ENCODE data around the gene SRRT.

The SRRT gene

DNA sequence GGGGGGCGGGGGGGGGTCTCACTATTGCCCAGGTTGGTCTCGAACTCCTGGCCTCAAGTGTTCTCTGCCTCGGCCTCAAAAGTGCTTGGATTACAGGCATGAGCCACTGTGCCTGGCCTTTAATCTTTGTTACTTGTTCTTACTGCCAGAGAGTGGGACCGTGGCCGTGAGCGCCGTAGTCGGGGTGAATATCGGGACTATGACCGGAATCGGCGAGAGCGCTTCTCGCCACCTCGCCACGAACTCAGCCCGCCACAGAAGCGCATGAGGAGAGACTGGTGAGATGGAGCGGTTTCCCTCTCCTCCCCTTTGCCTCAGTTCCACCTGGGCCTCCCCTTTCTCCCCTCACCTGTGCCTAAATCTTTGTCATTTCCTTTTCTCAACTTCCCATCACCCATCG is 6.2 kb downstream of the SRRT start:
- no peak for DNase-seq

DNA sequence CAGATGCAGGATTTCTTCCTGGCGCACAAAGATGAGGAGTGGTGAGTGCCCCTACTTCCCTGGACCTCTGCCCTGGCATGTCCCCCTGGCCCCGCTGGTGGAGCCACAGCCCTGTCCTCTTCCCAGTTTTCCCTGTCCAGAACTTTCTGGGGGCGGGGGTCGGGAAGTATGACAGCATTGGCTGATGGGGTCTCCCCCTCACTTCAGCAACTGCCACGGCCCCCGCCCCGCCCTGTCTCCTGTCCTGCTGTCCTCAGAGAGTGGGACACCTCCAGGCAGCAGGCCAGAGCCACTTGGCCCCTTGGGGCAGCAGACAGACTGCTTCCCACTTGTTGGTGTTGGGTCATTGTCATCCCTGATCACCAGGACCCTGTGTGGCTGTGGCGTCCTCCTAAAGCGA is 7.3 kb downstream of the SRRT start:
- DNase-seq = no peak

DNA sequence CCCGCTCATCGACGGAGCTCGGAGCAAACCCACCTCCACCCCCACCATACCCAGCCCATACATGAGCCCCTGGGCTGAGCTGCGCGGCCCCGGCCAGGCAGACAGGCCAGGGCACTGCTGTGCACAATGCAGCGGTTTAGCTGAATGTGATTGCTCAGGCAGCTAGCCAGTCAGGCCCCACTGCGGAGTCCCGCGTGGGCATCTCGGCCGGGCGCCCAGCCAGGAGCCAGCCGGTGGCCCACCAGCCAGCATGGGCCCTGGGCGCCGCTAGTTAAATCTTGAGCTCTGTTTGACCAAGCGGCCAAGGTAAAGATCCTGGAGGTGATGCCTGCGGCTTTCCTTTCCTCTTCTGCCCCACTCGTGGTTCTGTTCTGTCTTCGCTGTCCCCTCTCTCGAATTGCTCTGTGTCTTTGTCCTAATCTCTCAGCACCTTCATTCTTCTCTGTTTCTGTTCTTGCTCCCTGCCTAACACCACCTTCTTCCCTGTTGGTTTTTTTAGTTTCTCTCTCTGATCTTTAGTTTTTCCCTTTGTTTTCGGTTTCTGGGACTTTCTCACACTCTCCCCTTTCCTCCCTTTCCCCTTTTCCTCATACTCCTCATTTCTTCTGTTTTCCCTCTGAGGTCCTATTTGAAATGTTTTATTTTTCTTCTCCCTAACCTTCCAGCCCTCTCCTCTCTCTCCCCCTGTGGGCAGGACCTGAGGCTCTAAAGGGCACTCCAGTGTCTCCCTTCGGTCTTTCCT is 8.1 kb downstream of the SRRT start:
- DNase-seq = no peak

DNA sequence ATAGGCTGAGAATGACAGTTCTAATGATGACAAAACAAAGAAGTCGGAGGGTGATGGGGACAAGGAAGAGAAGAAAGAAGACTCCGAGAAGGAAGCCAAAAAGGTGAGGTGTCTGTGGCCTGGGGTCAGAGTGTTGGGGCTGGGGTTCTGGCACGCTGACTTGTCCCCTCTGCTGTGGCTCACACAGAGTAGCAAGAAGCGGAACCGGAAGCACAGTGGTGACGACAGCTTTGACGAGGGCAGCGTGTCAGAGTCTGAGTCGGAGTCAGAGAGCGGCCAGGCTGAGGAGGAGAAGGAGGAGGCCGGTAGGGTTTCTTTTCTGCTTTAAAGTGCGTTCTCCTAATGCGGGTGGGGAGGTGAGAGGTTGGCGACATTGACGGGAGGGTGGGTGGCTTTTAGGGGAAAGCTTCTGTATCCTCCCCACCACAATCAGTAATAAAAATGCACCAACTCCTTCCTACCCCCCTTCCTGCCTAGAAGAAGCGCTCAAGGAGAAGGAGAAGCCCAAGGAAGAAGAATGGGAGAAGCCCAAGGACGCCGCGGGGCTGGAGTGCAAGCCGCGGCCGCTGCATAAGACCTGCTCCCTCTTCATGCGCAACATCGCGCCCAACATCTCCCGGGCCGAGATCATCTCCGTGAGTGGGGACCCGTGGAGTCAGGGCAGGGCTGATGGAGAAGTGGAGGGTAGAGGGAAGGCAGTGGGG is 10.0 kb downstream of the SRRT start:
- DNase-seq = no peak

DNA sequence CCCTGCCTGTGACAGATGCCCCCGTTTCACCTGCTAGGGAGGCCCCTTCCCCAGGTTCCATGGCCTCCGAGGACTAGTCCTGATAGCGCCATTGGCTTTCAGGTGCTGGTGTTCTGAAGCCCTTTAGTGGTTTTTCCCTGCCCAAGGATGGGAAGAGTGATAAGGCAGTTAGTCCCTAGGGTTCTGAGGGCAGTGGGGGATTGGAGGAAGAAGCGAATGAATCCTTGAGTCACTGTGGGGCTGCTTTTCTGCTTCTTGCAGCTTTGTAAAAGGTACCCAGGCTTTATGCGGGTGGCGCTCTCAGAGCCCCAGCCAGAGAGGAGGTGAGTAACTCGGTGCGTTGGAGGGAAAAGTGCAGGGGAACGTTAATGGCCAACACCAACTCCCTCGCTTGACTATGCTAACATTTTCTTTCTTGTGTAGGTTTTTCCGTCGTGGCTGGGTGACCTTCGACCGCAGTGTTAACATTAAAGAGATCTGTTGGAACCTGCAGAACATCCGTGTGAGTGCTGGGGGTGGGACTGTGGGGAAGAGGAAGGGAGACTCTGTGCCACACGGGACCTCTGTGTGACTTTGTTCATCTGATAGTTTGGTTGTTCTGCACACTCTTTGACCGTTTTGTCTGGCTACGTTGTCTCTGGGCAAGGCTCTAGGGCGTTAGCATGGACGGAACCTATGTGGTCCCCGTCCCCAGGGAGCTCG is 10.7 kb downstream of the SRRT start:
- no peak for DNase-seq

DNA sequence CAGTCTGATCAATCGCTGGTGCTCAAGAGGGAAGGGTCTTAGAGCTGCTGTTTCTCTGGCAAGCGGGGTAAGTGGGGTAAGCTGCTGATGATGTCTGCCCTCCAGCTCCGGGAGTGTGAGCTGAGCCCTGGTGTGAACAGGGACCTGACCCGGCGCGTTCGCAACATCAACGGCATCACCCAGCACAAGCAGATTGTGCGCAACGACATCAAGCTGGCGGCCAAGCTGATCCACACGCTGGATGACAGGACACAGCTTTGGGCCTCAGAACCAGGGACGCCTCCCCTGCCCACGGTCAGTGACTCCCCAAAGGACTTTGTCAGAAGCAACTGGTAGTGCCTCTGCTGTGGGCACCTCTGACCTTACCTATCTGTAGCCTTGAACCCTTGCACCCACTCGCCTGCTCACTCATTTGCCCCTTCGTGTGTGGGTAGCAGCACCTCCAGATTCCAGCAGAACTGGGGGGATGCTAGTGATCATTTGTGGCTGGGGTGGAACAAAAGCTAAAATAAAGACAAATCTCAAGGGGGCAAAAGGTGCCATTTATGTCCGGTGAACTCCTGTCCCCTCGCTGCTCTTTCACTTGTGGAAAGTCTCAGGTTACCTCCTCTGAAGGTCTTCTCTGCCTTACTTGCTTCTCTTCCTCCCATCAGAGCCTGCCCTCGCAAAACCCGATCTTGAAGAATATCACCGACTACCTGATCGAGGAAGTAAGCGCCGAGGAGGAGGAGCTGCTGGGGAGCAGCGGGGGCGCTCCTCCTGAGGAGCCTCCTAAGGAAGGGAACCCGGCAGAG is 11.4 kb downstream of the SRRT start:
- DNase-seq = no peak

DNA sequence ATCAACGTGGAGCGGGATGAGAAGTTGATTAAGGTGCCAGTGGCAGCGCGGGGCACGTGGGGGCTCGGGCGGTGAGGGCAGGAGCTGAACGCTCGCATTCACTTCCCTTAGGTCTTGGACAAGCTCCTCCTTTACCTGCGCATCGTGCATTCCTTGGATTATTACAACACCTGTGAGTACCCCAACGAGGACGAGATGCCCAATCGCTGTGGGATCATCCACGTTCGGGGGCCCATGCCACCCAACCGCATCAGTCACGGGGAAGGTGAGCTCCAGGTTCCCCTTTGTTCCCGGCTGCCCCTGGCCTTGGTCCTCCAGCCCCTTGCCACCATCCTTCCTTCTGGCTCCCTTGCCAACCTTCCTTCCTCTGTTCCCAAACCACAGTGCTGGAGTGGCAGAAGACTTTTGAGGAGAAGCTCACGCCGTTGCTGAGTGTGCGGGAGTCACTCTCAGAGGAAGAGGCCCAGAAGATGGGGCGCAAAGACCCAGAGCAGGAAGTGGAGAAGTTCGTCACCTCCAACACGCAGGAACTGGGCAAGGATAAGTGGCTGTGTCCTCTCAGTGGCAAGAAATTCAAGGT is 12.1 kb downstream of the SRRT start:
- DNase-seq = no peak

DNA sequence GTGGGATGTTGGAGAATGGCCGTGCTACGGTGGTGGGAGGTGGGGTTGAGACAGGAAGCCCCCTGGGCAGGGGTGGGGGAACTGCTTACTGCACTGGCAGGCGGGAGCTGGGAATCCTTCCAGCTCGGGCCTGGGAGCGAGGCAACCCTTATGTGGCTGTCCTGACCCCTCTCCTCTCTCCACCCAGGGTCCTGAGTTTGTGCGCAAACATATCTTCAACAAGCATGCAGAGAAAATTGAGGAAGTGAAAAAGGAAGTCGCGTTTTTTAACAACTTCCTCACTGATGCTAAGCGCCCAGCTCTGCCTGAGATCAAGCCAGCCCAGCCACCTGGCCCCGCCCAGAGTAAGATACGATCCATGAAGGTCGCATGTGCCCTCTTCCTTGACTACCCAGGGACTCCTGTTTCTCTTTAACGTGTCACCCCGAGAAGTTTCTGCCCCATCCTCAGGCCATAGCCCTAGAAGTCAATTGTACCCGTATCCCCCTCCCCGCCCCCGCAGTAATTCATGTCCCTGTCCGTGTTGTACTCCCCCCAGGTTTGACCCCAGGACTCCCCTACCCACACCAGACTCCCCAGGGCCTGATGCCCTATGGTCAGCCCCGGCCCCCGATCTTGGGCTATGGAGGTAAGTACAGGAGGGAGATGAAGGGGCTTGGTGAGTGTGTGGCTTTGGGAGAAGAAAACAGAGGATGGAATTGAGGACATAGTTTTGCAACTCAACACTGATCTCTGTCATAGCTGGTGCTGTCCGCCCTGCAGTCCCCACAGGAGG is 12.8 kb downstream of the SRRT start:
- no peak for DNase-seq

DNA sequence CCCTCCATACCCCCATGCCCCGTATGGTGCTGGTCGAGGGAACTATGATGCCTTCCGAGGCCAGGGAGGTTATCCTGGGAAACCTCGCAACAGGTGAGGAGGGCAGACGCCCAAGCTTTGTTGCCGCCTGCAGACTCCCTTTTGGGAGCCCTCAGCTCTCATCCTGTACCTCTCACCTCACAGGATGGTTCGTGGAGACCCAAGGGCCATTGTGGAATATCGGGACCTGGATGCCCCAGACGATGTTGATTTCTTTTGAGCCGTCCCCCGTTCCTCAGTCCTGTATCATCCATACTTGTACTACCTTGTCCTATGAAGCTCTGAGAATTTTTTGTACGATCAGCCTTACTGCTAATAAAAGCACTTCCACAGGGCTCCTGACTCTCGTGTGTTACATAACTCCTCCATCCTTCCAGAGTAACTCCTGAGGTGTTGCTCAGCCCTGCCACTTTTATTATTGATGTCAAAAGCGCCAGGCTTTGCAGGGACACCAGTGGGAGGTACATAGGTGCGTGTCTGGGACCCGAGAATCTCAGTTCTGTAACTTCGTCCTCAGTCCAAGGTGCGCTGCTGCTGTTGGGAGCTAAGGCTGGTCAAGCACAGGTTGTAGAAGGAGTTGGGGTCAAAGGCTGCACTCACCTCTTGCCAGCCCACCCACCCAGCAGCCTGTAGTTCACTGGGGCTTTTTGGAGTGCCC is 13.5 kb downstream of the SRRT start:
- DNase-seq = peak; percentile 27

DNA sequence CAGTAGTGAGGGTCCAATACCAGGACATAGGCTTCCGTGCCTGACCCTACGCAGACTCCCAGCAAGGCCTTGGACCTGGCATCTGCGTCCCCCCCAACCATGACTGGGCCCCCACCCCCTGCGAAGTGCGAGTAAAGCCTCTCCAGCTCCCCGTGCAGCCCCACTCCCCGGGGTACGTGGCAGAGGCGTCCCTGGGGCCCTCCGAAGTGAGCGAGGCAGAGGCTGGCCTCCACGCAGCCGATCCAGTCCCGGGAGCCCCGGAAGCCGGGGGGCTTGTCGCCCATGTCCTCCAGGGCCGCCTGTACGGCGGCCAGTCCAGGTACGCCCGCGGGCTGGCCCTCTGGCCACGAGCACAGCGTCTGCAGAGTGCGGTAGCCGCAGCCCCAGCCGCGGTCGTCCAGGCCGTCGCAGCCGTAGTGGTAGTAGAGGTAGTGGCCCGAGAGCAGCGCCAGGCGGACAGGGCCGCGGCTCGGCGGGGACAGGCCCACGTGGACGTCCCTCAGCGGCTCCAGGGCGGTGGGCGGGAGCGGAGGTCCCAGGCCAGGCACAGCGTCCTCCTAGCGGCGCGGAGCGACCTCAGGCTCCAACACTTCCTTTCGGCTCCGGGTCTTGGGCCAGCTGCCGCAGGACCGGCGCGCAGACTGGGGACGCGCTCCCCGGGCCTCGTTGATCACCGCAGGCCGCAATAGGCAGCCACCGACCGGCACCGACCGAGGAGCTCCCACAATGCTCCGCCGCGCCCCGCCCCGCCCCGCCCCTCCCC is 14.3 kb downstream of the SRRT start, which contains the start of gene UFSP1:
Gene UFSP1 (minus strand): TSS at position 728 of the 763 bp plus-strand sequence. CDS start 444 bp downstream, at position 284.
- peak; percentile 96 for DNase-seq

DNA sequence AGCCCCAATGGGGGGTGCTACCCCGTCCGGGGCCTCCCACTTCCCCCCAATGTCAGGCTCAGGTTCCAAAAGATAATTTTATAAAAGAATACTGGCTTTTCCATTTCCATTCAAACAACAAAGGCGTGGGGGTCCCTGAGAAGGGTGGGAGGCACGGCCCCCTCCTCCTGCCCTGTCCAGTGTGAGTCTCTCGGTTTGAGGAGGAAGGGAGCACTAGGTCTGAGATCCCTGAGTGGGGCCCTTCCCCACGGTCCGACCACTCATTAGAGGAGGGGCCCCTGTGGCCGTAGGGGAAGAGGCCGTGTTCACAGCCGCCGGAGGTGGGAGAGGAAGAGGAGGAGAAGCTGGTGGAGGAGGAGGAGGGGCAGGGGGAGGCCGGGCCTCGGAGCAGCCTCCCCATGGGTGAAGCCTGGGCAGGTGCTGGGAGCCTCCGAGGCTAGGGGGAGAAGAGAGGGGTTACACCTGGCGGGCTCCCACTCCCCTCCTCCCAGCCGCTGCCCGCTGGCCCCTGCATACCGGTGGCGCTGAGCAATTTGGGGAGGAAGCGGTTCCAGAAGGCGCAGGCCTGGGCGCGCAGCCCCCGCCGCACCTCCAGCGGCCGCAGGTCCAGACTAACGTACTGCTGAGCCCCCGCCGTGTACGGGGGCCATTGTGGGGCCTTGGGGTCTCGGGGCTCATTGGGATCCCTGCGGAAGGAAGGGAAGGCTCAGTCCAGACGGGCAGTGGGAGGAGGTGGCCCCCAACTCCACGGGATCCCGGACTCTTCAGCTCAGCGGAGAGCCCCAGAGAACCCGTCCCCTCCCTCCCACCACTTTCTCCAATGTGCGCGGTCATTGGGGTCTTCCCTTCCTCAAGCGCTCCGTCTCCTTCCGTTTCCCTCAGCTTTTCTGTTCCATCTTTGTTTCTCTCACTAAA is 16.0 kb downstream of the SRRT start:
- peak; percentile 85 for DNase-seq

DNA sequence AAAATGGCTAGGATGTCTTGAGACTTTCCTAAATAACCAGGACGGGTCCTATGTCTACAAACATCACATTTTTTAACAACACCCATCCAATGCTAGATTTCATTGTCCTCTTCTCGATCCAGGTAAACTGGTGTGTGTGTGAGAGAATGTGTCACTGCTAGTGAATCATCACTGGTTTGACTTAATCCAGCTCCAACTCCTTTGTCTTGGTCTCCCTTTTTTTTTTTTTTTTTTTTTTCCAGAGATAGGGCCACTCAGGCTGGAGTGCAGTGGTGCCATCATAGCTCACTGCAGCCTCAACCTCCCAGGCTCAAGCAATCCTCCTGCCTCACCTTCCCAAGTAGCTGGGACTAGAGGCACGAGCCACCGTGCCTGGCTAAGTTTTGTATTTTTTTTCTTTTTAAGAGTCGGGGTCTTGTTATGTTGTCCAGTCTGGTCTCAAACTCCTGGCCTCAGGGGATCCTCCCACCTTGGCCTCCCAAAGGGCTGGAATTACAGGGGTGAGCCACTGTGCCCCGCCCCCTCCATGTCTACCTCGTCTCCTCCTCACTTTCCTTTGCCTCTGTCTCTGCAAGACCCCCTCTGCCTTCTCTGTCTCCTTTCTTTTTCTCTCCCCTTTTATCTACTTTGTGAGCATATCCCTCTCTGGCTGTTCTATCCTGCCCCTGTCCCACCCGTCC is 16.8 kb downstream of the SRRT start:
- peak; percentile 8 for DNase-seq

DNA sequence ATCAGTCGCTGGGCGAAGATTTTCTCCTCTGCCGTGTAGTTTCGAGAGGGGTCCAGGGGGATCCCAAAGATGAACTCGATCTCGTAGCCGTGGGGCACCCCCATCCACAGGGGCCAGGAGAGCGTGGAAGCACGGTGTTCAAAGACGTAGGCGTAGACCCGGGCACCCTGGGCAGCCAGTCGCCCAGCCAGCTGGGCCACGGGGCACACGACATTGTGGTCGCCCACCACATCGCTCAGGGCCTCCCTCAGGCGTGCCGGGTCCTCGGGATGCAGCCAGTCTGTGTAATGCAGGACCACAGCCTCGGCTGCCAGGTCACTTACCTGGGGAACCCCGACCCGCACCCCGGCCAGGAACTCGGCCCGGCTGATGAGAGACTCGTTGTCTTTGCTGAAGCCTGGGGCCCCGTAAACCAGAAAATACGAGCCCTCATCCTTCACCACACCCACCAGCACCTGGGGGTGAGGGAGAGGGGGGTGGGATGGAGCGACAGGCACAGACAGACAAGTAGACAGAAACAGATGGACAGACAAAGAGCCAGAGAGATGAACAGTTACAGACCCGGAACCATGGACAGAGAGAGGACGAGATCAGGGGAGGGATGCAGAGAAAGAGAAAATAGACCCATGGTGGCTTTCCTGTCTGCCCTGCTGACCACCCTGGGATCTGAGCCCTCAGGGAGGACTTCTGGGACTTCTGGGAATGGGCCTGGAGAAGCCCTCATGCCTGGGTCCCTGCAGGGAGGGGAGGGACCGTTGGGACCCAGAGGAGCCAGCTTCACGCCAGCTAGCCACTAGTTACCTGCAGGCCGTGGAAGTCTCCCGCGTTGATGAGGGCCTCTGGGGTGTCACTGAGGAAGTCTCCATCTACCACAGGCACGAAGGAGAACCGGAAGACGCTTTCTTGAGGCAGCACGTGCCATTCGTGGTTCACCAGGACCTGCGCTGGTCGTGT is 17.7 kb downstream of the SRRT start:
- peak; percentile 7 for DNase-seq

DNA sequence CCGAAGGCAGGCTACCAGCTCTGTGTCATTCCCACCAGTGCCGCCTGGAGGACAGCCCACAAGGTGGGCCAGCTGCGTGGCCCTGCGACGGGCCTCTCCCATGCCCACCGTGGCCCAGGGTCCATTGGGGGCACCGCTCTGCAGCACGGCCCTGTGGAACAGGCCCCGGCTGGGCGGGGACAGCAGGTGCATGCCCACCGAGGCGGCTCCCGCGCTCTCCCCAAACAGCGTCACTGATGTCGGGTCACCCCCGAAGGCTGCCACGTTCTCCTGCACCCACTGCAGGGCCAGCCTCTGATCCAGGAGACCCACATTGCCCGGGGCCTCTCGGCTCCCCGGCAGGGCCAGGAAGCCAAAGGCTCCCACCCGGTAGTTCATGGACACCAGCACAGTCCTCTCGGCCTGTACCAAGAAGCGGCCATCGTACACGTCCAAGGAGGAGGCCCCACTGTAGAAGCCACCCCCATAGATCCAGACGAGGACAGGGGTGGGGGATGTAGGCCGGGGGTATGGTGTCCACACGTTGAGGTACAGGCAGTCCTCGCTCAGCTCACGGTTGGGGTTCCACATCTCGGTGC is 18.5 kb downstream of the SRRT start:
- no peak for DNase-seq

DNA sequence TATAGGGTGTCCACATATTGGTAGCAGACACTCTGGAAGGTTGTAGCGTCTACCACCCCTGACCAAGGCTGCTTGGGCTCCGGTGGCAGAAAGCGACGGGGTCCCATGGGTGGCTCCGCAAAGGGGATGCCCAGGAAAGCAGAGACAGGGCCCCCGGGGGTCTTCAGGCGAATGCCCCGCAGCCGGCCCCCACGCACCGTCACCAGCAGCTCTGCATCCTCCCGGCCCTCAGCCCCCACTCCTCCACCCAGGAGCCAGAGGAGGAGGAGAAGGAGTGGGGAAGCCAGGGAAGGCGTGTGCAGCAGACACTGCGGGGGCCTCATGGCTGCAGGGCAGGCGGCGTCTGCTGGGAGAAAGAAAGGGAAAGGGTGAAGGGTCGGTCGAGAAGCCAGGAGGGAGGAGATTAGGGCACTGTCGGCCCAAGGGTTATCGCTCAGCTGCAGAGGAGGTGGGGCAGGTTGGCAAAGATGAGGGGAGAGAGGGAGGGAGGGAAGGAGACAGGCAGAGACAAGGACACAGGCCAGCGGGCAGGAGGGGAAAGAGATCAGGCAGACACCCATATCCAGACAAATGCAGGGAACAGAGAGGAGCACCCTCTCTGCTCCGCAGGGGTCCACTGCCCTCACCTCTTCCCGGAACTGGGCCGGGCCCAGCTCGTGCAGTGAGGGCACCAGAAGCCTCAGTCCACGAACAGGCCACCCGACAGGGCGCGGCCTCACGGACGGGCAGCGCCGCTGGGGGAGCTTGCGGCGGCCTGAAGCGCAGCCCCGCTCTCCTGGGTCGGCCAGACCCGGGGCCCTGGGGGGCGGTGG is 19.2 kb downstream of the SRRT start:
- DNase-seq = peak; percentile 57

Measured in right kidney (tissue), 1 donor.